AG09309 (cell line): Measurements from ENCODE around the gene SNX1.

ENCODE experiments used
- DNase-seq: peaks from one replicate; pipeline ENCODE4 v3.0.0-alpha.2; 2010; ENCODE audit warnings: low read depth
- H3K4me3 ChIP-seq: 2 replicates; pipeline ENCODE4 v1.5.1; 2011; ENCODE audit warnings: mild to moderate bottlenecking, low read depth, low read length, moderate library complexity; ENCODE audit not compliant: control insufficient read depth
- TF ChIP-seq, protein P1 (sequence below): IDR thresholded peaks from 2 replicates; pipeline ENCODE4 v1.5.1; 2011; ENCODE audit warnings: mild to moderate bottlenecking, low read depth, low read length, inconsistent platforms; ENCODE audit not compliant: insufficient read depth, control insufficient read depth; ENCODE audit errors: missing control alignments

Gene SNX1

DNA sequence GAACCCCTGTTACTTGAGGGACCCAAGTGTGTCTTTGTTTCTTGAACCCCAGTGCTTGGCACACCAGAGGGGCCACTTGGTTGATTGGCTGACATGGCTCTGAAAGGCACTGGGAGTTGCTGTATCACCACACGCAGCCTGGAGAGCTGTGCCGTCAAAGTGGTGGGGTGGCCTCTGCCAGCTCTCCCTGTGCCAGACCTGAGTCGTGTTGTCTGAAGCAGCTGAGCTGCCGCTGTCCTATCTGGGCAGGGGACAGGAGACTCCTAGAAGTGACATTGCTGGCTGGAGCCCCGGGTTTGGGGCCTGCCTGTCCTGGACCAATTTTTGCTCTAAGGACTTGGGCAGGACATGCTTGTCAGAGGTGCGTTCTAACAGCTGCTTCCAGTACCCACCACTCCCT, 50.3 kb downstream of the SNX1 start:
- DNase-seq, result no peak
- TF ChIP-seq, protein P1, sequence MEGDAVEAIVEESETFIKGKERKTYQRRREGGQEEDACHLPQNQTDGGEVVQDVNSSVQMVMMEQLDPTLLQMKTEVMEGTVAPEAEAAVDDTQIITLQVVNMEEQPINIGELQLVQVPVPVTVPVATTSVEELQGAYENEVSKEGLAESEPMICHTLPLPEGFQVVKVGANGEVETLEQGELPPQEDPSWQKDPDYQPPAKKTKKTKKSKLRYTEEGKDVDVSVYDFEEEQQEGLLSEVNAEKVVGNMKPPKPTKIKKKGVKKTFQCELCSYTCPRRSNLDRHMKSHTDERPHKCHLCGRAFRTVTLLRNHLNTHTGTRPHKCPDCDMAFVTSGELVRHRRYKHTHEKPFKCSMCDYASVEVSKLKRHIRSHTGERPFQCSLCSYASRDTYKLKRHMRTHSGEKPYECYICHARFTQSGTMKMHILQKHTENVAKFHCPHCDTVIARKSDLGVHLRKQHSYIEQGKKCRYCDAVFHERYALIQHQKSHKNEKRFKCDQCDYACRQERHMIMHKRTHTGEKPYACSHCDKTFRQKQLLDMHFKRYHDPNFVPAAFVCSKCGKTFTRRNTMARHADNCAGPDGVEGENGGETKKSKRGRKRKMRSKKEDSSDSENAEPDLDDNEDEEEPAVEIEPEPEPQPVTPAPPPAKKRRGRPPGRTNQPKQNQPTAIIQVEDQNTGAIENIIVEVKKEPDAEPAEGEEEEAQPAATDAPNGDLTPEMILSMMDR, result no peak
- H3K4me3 ChIP-seq, result no peak overlapping the region

DNA sequence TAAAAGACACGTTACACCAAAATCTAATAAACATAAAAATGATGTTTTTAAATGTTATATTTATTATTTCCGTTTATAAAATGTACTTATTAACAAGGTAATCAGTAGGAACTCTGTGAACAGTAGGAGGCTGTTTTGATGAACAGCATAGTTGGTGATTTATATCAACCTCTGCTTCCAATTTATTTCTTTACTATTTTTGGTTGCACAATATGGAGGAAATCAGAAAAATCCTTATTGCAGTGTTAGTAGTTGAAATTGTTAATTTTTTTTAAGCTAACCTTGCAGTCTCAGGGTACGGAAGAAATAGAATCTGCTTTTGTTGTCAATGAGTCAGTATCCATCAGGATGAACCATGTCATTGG, 50.7 kb downstream of the SNX1 start:
- H3K4me3 ChIP-seq, result no peak overlapping the region
- DNase-seq, result no peak
- TF ChIP-seq, protein P1, result no peak

DNA sequence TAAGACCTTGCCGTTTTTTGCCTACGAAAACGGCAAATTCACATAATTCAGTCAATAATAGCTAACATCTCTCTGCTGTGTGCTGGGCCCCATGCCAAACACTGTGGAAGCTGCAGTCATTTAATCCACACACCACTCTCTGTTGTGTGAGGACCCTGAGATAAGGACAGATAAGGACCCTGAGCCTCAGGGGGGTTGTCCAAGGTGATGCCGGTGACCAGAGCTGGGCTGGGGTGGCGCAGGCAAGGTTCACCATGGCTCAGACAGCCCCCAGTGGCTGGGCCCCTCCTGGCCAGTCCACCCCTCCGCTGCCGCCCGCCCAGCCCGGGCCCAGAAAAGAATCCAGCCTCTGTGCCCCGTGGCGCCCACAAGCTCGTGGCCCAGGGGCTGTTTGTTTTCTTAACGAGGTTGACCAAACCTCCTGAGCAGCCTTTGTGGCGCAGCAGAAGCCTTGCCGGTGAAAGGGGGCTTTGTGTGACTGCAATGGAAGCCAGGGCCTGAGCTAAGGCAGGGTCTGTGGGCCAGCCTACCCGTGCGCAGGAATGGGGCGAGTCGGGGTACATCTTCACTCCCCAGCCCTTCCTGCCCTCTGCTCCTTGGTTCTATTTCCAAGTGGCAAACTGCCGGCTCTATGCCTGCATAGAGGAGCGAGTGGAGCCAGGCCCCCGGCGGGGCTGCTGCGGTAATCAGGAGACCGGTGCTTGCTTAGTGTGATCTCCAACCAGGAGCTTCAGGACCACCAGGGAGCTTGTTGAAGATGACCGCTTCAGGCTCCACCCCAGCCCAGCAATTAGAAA, 51.3 kb downstream of the SNX1 start:
- DNase-seq, result no peak
- H3K4me3 ChIP-seq, result no peak overlapping the region
- TF ChIP-seq, protein P1, result no peak

DNA sequence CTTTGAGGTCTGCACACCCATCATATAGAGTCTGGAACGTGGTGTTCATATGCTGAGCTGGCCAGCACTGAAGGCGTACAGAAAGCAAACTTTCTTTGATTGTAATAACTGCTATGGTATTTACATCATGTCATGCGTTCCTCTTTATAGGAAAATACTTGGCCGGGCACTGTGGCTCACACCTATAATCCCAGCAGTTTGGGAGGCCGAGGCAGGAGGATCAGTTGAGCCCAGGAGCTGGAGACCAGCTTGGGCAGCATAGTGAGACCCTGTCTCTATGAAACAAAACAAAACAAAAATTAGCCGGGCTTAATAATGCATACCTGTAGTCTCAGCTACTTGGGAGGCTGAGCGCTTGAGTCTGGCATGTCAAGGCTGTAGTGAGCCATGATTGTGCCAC, 52.4 kb downstream of the SNX1 start:
- TF ChIP-seq, protein P1, result no peak

DNA sequence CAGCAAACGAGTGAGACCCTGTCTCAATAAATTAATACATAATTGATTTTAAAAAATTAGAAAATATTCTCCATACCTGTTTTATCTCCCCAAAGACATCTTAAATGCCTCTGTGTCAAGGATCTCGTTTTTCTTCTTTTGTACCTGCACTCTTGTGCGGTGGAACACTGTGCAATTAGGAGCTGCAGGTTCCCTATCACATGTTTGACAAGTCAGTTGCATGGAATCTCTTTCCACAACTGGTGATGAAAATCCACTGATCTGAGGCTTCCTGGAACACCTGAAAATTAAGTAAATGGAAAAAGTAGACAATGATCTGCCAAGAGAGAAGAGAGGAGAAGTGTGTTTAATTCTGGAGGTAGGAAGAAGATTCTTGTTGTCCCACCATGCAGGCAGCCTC, 52.8 kb downstream of the SNX1 start:
- TF ChIP-seq, protein P1, result no peak
- DNase-seq, result no peak
- no peak overlapping the region for H3K4me3 ChIP-seq

More for the DNA sequence above, 52.4 kb downstream of the SNX1 start:
- DNase-seq, result no peak
- H3K4me3 ChIP-seq, result no peak overlapping the region

DNA sequence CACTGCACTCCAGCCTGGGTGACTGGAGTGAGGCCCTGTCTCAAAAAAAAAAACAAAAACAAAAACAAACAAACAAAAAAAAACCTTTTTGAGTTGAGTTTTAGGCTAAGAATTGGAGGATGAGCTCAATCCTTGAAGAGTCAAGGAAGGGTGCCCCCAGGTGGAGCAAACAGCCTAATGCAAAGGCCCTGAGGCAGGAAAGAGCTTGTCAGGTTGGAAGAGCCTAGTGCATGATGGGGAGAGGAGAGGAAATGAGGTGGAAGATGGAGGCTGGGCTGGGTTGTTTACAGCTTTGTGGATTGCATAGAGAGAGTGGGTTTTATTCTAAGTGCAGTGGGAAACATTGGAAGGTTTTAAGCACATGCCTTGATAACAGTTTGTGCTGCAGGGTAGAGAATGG, 53.6 kb downstream of the SNX1 start:
- no peak overlapping the region for H3K4me3 ChIP-seq
- TF ChIP-seq, protein P1, result peak; percentile 16
- no peak for DNase-seq
